HepG2 (cell line): ENCODE measurements around the gene TIGAR. TPM values are rescaled to one million over a fixed set of nuclear protein-coding genes. Genes with fewer than 3 reads are reported as not detected.

Source experiments
- ATAC-seq: fragments of 200-7000 bp; cut with Tn5 transposase; 3 replicates; pipeline ENCODE4 v1.9.1; 2020; ENCODE audit warnings: mild to moderate bottlenecking, moderate library complexity
- BruUV-seq: library from RNA; stranded (reverse); fragments of 400-500 nt; replicated peaks from 2 replicates; lab custom pipeline; 2021; lab: Mats Ljungman, UMichigan
- CTCF ChIA-PET: fragments of 300-600 bp; formaldehyde crosslinking; extraction: SDS; loops from one replicate; lab custom pipeline; 2021; ENCODE audit warnings: low total read pairs, inconsistent platforms, low intra/inter-chr PET ratio; lab: Yijun Ruan, JAX
- POLR2A ChIA-PET: fragments of 350-600 bp; sonication (Branson Sonifier 250); formaldehyde crosslinking; loops from one replicate; lab custom pipeline; 2020; ENCODE audit warnings: antibody characterized with exemption, inconsistent platforms; lab: Yijun Ruan, JAX
- DNase-seq: peaks from one replicate; pipeline ENCODE4 v3.0.0-alpha.2; 2015; ENCODE audit warnings: low spot score
- FAIRE-seq: peaks from 3 replicates; lab custom pipeline; 2011; peaks lifted over from hg19 to GRCh38; lab: Jason Lieb, UNC
- H2AFZ ChIP-seq: one replicate; pipeline ENCODE4 v1.6.1; 2011; ENCODE audit warnings: low read length, inconsistent platforms
- H3K27ac ChIP-seq: fragments of 300-600 bp; 3 replicates; pipeline ENCODE4 v1.8.0; 2011; ENCODE audit warnings: mixed run types, mild to moderate bottlenecking, mixed read lengths, low read length, inconsistent platforms; ENCODE audit not compliant: insufficient read depth; ENCODE audit errors: extremely low read length
- H3K27me3 ChIP-seq, 2 experiments: fragments of 200-600 bp in 1 of 2; 2 replicates in 1 of 2; 3 replicates in 1 of 2; pipeline versions ENCODE4 v1.6.0 to v1.8.0; 2011; ENCODE audit warnings: low read length in 2 of 2, mild to moderate bottlenecking in 2 of 2, moderate library complexity in 2 of 2, inconsistent platforms in 1 of 2; ENCODE audit not compliant: insufficient read depth in 2 of 2, control insufficient read depth in 1 of 2
- H3K36me3 ChIP-seq, 2 experiments: fragments of 200-600 bp in 1 of 2; replicated peaks in 1 of 2; 2 replicates in 1 of 2; 3 replicates in 1 of 2; pipeline versions ENCODE4 v1.5.1 to v1.8.0; 2011; ENCODE audit warnings: low read length in 2 of 2, inconsistent platforms in 1 of 2; ENCODE audit not compliant: insufficient read depth in 2 of 2, control insufficient read depth in 1 of 2
- H3K4me1 ChIP-seq: 2 replicates; pipeline ENCODE4 v1.5.1; 2012; ENCODE audit warnings: low read length, inconsistent platforms; ENCODE audit not compliant: insufficient read depth
- H3K4me2 ChIP-seq: 2 replicates; pipeline ENCODE4 v1.6.0; 2011; ENCODE audit warnings: low read depth, low read length, inconsistent platforms
- H3K4me3 ChIP-seq, 3 experiments: fragments of 200-600 bp in 1 of 3; sonication (generic), shearing (Covaris generic) in 1 of 3; replicated peaks in 1 of 3; 2 replicates each; pipeline ENCODE4 v1.5.1; 2011 to 2016; ENCODE audit warnings: low read length in 3 of 3, inconsistent platforms in 2 of 3, low read depth in 2 of 3, mild to moderate bottlenecking in 2 of 3, control low read depth in 1 of 3, mixed read lengths in 1 of 3; ENCODE audit not compliant: insufficient read depth in 1 of 3
- H3K79me2 ChIP-seq: one replicate; pipeline ENCODE4 v1.6.1; 2011; ENCODE audit warnings: low read length, inconsistent platforms; ENCODE audit not compliant: insufficient read depth
- H3K9ac ChIP-seq: 2 replicates; pipeline ENCODE4 v1.6.0; 2011; ENCODE audit warnings: mild to moderate bottlenecking, low read depth, low read length, inconsistent platforms; ENCODE audit not compliant: insufficient read depth
- H3K9me3 ChIP-seq: 2 replicates; pipeline ENCODE4 v1.5.1; 2012; ENCODE audit warnings: mild to moderate bottlenecking, low read length
- H4K20me1 ChIP-seq: 2 replicates; pipeline ENCODE4 v1.6.0; 2011; ENCODE audit warnings: inconsistent platforms, mild to moderate bottlenecking, low read length, moderate library complexity; ENCODE audit not compliant: insufficient read depth
- EP300 ChIP-seq, 3 experiments: sonication (generic) in 1 of 3; formaldehyde crosslinking in 1 of 3; IDR thresholded peaks; 2 replicates each; pipeline versions ENCODE4 v1.5.1 to v1.6.1; 2011 to 2020; ENCODE audit warnings: low read depth in 2 of 3, low read length in 2 of 3, borderline replicate concordance in 1 of 3, improper control_type of control experiment in 1 of 3, mild to moderate bottlenecking in 1 of 3, missing genetic modification reagents in 1 of 3, moderate library complexity in 1 of 3
- GTF2F1 ChIP-seq: fragments of 150-350 bp; IDR thresholded peaks from 2 replicates; pipeline ENCODE4 v1.6.1; 2014; ENCODE audit warnings: low read length
- TGIF2 ChIP-seq: IDR thresholded peaks from 2 replicates; pipeline ENCODE4 v1.6.1; 2016; ENCODE audit warnings: control low read depth, missing compliant biosample characterization
- THAP11 ChIP-seq: IDR thresholded peaks from 2 replicates; pipeline ENCODE4 v1.6.1; 2016; ENCODE audit warnings: missing biosample characterization, missing genetic modification reagents
- ZFP62 ChIP-seq: sonication (generic); formaldehyde crosslinking; IDR thresholded peaks from 2 replicates; pipeline ENCODE4 v1.4.0; 2020; ENCODE audit warnings: missing genetic modification reagents
- ZHX1 ChIP-seq: sonication (generic); formaldehyde crosslinking; IDR thresholded peaks from 2 replicates; pipeline ENCODE4 v1.8.1; 2022; ENCODE audit warnings: low read depth, mild to moderate bottlenecking, missing genetic modification reagents
- ZNF512 ChIP-seq: sonication (generic); formaldehyde crosslinking; IDR thresholded peaks from 2 replicates; pipeline ENCODE4 v1.4.0; 2020; ENCODE audit warnings: mild to moderate bottlenecking, missing genetic modification reagents
- ZNF576 ChIP-seq: sonication (generic); formaldehyde crosslinking; IDR thresholded peaks from 2 replicates; pipeline ENCODE4 v1.4.0; 2020; ENCODE audit warnings: mild to moderate bottlenecking, missing genetic modification reagents
- ZNF629 ChIP-seq: sonication (generic); formaldehyde crosslinking; conservative IDR thresholded peaks from 2 replicates; pipeline ENCODE4 v1.5.0; 2020; ENCODE audit warnings: missing genetic modification reagents
- WGBS: methylation state at CpG from one replicate; pipeline ENCODE4 v1.1.6; 2017; ENCODE audit warnings: low lambda C conversion rate; 5-methylcytosine and 5-hydroxymethylcytosine counted together
- in situ Hi-C: cut with HindIII; loops from 2 replicates; pipeline ENCODE4 v1.10.0; 2017; ENCODE audit warnings: low pct_unique_long_range_greater_than_20kb; ENCODE audit not compliant: extremely low pct_ligation_motif_present
- intact Hi-C: fragments of 100-400 bp; cut with micrococcal nuclease; formaldehyde crosslinking; loops from one replicate; pipeline ENCODE4 v1.10.0; 2022; ENCODE audit not compliant: unreplicated experiment
- polyA plus RNA-seq, 8 experiments: library from polyadenylated mRNA; depleted of rRNA in 3 of 8; stranded (reverse) in 7 of 8; unstranded in 1 of 8; fragments of >200 nt; fragmentation: Illumina TruSeq in 4 of 8; extraction: Trizol in 4 of 8; gene quantifications; 2 replicates each; pipeline versions ENCODE4 v1.2.1 to v1.2.3, GENCODE V29; 2011 to 2016; ENCODE audit warnings: low read depth in 4 of 8, missing spikeins in 1 of 8, mixed read lengths in 1 of 8; ENCODE audit not compliant: insufficient read depth in 1 of 8
- total RNA-seq, 5 experiments: library from RNA; depleted of rRNA; stranded (reverse); fragments of >200 nt; fragmentation: Illumina TruSeq; extraction: Trizol; gene quantifications; 2 replicates each; pipeline ENCODE4 v1.2.3, GENCODE V29; 2016; ENCODE audit warnings: low read depth in 1 of 5

Gene TIGAR
- total and polyA plus RNA-seq, 2 of the 13 experiments (the other 11 are each of a cell fraction or from before 2014, with no cell fraction given): 2.6 to 21.8 TPM

GRCh38 chr12:4280351-4281163 is 40.5 kb upstream of the TIGAR start:
- in situ Hi-C loops: no loop called here
- no peak for TF ChIP-seq ZFP62
- TF ChIP-seq GTF2F1: no peak
- TF ChIP-seq EP300 (IDR thresholded peaks at IDR 0.05; ENCODE audit: low read depth in 2 of 2, low read length in 2 of 2): no peak
- no peak for TF ChIP-seq EP300 (CRISPR knock-in tag; IDR thresholded peaks at IDR 0.05; ENCODE audit: borderline replicate concordance)
- peak overlapping the region; percentile 24; the same call in 1 of the 2 replicates for H3K4me2 ChIP-seq

GRCh38 chr12:4281173-4281654 is 39.8 kb upstream of the TIGAR start:
- Histone ChIP-seq H3K27me3 (peaks cover 8 to 49% of the 10 kb centered on the region in 2 experiments; a peak in 4 of 5 replicates), H4K20me1 (no peaks in the 10 kb centered on the region), H2AFZ (no peak overlapping the region), H3K9ac (no peak overlapping the region), H3K4me1 (peaks cover 20% of the 10 kb centered on the region), H3K9me3 (no peaks in the 10 kb centered on the region), H3K4me3 (no peak overlapping the region), H3K79me2 (no peaks in the 10 kb centered on the region), H3K27ac (no peak overlapping the region), H3K4me2 (peak overlapping the region; percentile 24; the same call in 1 of the 2 replicates), H3K36me3 (no peaks in the 10 kb centered on the region)
- no peak for FAIRE-seq
- no TSS peak for BruUV-seq
- 57% methylated on average over 16 of the region's 16 CpGs for WGBS
- no peak for ATAC-seq
- ChIA-PET POLR2A (no interaction called here), CTCF (no interaction called here)
- intact Hi-C loops: no loop called here
- DNase-seq: no peak
- in situ Hi-C loops: no loop called here
- no peak for TF ChIP-seq ZNF512 (CRISPR knock-in tag)
- TF ChIP-seq ZHX1 (CRISPR knock-in tag): no peak
- TF ChIP-seq ZNF629 (CRISPR knock-in tag): no peak
- no peak for TF ChIP-seq TGIF2 (CRISPR knock-in tag)
- no peak for TF ChIP-seq THAP11 (CRISPR knock-in tag)
- no peak for TF ChIP-seq ZNF576 (CRISPR knock-in tag)

More at GRCh38 chr12:4280351-4281163, 40.5 kb upstream of the TIGAR start:
- Histone ChIP-seq H3K36me3 (no peaks in the 10 kb centered on the region), H3K27ac (no peak overlapping the region), H3K4me1 (peaks cover 20% of the 10 kb centered on the region), H3K9me3 (no peaks in the 10 kb centered on the region), H3K9ac (no peak overlapping the region), H2AFZ (no peak overlapping the region), H3K27me3 (peaks cover 8 to 53% of the 10 kb centered on the region in 2 experiments; a peak in 4 of 5 replicates), H4K20me1 (no peaks in the 10 kb centered on the region), H3K4me3 (no peak overlapping the region), H3K79me2 (no peaks in the 10 kb centered on the region)
- DNase-seq (no peak), ATAC-seq (no peak), FAIRE-seq (no peak)
- no TSS peak for BruUV-seq
- ChIA-PET POLR2A (no interaction called here), CTCF (no interaction called here)
- WGBS: 36% methylated on average over 14 of the region's 15 CpGs
- intact Hi-C loops: no loop called here
